ENCODE results near the gene RNF39.

Gene RNF39

GRCh38 chr6:30063315-30063714 is 12.3 kb downstream of the RNF39 start:
- no peaks in the 10 kb centered on the region for H4K20me1 ChIP-seq (ENCODE audit: insufficient read depth, low read length)
- no peaks in the 10 kb centered on the region for H3K27me3 ChIP-seq (replicated peaks; ENCODE audit: insufficient read depth, low read length)
- no peak for DNase-seq
- TF ChIP-seq EZH2 (optimal IDR thresholded peaks at IDR 0.05; ENCODE audit: low read depth, low read length), result no peak
- TF ChIP-seq CTCF (IDR thresholded peaks at IDR 0.05; ENCODE audit: low read length), result no peak
- no peak for TF ChIP-seq EZH2phosphoT487 (IDR thresholded peaks at IDR 0.05; ENCODE audit: low read length)
- H3K4me1 ChIP-seq (ENCODE audit: low read length), result peaks cover 20% of the 10 kb centered on the region
- no peaks in the 10 kb centered on the region for H3K36me3 ChIP-seq (replicated peaks; ENCODE audit: insufficient read depth, low read length)
- no peak overlapping the region for H3K27ac ChIP-seq (ENCODE audit: low read length)
- no peak overlapping the region for H3K4me2 ChIP-seq (ENCODE audit: low read depth, low read length)
- H3K9me3 ChIP-seq (replicated peaks; ENCODE audit: insufficient read depth, low read length), result no peaks in the 10 kb centered on the region
- H3K9me2 ChIP-seq (replicated peaks; ENCODE audit: insufficient read depth, low read length), result no peaks in the 10 kb centered on the region
- H3K79me2 ChIP-seq (ENCODE audit: low read length), result peaks cover 36% of the 10 kb centered on the region
- no peak overlapping the region for H3K9ac ChIP-seq (ENCODE audit: low read length)
- peaks cover 13% of the 10 kb centered on the region for H3F3A ChIP-seq (ENCODE audit: insufficient read depth, low read length)
- H2AFZ ChIP-seq (ENCODE audit: low read length), result no peak overlapping the region
- H3K4me3 ChIP-seq (ENCODE audit: low read length), result no peak overlapping the region

- no peaks in the 10 kb centered on the region for H3K36me3 ChIP-seq (replicated peaks; ENCODE audit: insufficient read depth, low read length)
- no peak overlapping the region for H3K27ac ChIP-seq (ENCODE audit: low read length)
- H3K4me3 ChIP-seq (ENCODE audit: low read length), result no peak overlapping the region; the same call in 1 of the 2 replicates
- H3K4me2 ChIP-seq (ENCODE audit: low read depth, low read length), result peak overlapping the region; percentile 78; the same call in 1 of the 2 replicates
- H3K4me1 ChIP-seq (ENCODE audit: low read length), result peaks cover 16% of the 10 kb centered on the region
- H3K27me3 ChIP-seq (replicated peaks; ENCODE audit: insufficient read depth, low read length), result no peaks in the 10 kb centered on the region
- H3K9me2 ChIP-seq (replicated peaks; ENCODE audit: insufficient read depth, low read length), result no peaks in the 10 kb centered on the region
- H3K9ac ChIP-seq (ENCODE audit: low read length), result no peak overlapping the region
- no peak overlapping the region for H2AFZ ChIP-seq (ENCODE audit: low read length)
- peaks cover 13% of the 10 kb centered on the region for H3F3A ChIP-seq (ENCODE audit: insufficient read depth, low read length)
- no peaks in the 10 kb centered on the region for H4K20me1 ChIP-seq (ENCODE audit: insufficient read depth, low read length)
- no peaks in the 10 kb centered on the region for H3K9me3 ChIP-seq (replicated peaks; ENCODE audit: insufficient read depth, low read length)
- TF ChIP-seq EZH2phosphoT487 (IDR thresholded peaks at IDR 0.05; ENCODE audit: low read length) (no peak), EZH2 (optimal IDR thresholded peaks at IDR 0.05; ENCODE audit: low read depth, low read length) (no peak), CTCF (IDR thresholded peaks at IDR 0.05; ENCODE audit: low read length) (no peak)
- peaks cover 29% of the 10 kb centered on the region for H3K79me2 ChIP-seq (ENCODE audit: low read length)
- no peak for DNase-seq
These were observed 12.9 kb downstream of the RNF39 start for GRCh38 chr6:30062471-30063178.

- no peak for DNase-seq
- peaks cover 25% of the 10 kb centered on the region for H3K79me2 ChIP-seq (ENCODE audit: low read length)
- peak overlapping the region; percentile 78 for H3K4me2 ChIP-seq (ENCODE audit: low read depth, low read length)
- no peaks in the 10 kb centered on the region for H3K9me2 ChIP-seq (replicated peaks; ENCODE audit: insufficient read depth, low read length)
- H3F3A ChIP-seq (ENCODE audit: insufficient read depth, low read length), result peaks cover 13% of the 10 kb centered on the region
- H2AFZ ChIP-seq (ENCODE audit: low read length), result peak overlapping the region; percentile 99
- no peaks in the 10 kb centered on the region for H3K36me3 ChIP-seq (replicated peaks; ENCODE audit: insufficient read depth, low read length)
- H4K20me1 ChIP-seq (ENCODE audit: insufficient read depth, low read length), result no peaks in the 10 kb centered on the region
- H3K9me3 ChIP-seq (replicated peaks; ENCODE audit: insufficient read depth, low read length), result no peaks in the 10 kb centered on the region
- peak overlapping the region; percentile 8; the same call in 1 of the 2 replicates for H3K27ac ChIP-seq (ENCODE audit: low read length)
- H3K9ac ChIP-seq (ENCODE audit: low read length), result peak overlapping the region; percentile 82
- peak overlapping the region; percentile 96 for H3K4me3 ChIP-seq (ENCODE audit: low read length)
- peaks cover 16% of the 10 kb centered on the region for H3K4me1 ChIP-seq (ENCODE audit: low read length)
- H3K27me3 ChIP-seq (replicated peaks; ENCODE audit: insufficient read depth, low read length), result no peaks in the 10 kb centered on the region
- TF ChIP-seq EZH2 (optimal IDR thresholded peaks at IDR 0.05; ENCODE audit: low read depth, low read length), result no peak
- TF ChIP-seq CTCF (IDR thresholded peaks at IDR 0.05; ENCODE audit: low read length), result no peak
- no peak for TF ChIP-seq EZH2phosphoT487 (IDR thresholded peaks at IDR 0.05; ENCODE audit: low read length)
These were observed 13.6 kb downstream of the RNF39 start for GRCh38 chr6:30061858-30062458.
